ENCODE results near the gene APIP. TPM values are rescaled to one million over a fixed set of nuclear protein-coding genes. Genes with fewer than 3 reads are reported as not detected.
"Not testable (repeated sequence)": the region's sequence is repeated elsewhere in the genome, so short reads cannot be mapped to it uniquely, and the experiment has no call there.

The APIP gene
- total RNA-seq, 1 donor from 2014 or later: 14.0 TPM

DNA sequence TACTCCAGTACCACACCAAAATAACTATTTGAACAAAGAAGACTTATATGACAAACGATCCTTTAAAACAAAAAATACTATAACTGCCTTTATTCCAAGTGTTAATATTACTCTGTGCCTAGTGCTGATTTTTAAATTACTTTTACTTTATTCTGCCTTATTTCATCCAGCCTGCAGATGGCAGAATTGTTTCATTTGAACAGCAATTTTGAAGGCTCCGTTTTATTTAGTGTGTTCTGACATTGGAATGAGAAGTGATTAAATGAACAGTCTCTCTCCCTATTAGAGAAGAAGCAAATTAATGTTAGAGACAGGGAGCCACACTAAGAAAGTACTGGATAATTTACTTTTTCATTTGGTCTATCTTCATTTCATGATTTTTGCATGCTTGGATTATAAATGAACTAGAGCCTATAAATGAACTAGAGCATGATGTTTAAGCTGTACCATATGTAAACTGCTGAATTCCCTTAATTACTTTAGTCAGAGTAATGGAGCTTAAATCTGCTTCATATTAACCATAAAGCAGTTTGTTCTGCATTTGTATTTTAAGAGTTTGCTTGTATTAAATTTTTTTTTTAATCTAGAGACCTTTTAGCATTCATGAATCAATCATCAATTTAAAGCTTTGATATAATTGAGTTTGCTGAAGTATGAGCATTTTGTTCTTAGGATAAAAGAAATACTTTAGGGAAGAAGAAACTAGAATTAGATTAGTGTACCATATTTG is 10.1 kb upstream of the APIP start:
- no peak for DNase-seq (ENCODE audit: extremely low read depth, low read depth, low spot score)

DNA sequence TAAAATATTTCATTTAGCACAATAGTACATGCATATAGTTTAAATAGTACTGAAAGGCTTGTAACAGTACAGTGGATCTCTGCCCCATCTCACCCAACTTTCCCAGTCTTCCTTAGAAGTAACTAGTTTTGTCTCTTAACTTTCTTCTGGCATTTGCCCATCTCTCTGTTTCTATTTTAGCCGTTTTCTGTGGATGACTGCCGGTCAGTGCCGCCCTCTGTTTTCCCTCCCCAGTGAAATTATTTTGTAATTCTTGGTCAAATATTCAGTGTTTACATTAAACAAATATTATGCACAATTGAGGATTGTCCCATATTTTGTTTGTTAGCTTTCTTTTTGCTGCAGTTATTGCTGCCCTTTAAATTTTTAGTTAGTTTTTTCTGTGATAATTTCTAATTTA is 8.5 kb upstream of the APIP start:
- no peak for DNase-seq (ENCODE audit: extremely low read depth, low read depth, low spot score)

GRCh38 chr11:34921156-34921555 is 5.0 kb upstream of the APIP start:
- no peak for DNase-seq (ENCODE audit: extremely low read depth, low read depth, low spot score)

DNA sequence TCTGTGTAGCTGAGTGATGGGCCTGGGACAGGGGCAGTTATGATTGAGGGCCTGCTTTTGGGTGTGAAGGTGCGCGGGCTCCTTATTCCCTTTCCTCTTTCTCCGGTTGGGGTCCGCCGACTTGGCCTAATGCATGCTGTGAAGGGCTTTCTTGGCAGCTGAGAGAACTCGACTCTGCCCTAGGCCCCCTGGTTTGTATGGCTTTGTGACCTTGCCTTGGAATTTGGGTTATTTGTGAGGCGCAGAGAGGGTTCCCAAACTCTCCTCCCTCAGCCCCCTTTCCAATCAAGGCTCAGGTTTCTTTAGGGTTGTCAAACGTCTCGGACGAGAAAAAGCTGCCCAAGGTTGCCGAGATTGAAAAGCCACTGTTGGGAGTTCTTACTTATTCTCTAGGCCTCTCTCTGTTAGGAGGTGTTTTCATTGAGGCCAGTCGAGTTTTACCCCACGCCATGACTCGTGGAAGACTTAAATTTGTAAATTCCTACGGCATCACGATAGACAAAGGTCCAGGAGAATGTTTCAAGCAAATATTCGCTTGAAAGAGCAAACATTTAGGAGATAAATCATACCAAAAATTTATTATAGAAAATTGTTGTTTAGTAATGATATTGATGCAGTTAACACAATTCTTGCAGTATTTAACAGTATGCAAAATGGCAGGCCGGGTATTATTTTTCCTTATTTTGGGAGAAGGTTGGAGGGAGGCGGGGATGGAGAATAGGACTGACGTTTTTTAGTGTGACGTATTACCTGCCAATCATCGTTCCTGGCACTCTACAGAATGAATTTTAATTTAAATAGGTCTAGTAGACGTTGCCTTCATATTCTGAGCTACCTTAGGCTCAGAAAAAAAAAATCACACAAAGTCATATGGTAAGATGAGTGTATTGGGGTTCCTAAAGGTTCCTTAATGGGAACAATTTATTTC is 928 bp upstream of the APIP start:
- no peak for DNase-seq (ENCODE audit: extremely low read depth, low read depth, low spot score)

DNA sequence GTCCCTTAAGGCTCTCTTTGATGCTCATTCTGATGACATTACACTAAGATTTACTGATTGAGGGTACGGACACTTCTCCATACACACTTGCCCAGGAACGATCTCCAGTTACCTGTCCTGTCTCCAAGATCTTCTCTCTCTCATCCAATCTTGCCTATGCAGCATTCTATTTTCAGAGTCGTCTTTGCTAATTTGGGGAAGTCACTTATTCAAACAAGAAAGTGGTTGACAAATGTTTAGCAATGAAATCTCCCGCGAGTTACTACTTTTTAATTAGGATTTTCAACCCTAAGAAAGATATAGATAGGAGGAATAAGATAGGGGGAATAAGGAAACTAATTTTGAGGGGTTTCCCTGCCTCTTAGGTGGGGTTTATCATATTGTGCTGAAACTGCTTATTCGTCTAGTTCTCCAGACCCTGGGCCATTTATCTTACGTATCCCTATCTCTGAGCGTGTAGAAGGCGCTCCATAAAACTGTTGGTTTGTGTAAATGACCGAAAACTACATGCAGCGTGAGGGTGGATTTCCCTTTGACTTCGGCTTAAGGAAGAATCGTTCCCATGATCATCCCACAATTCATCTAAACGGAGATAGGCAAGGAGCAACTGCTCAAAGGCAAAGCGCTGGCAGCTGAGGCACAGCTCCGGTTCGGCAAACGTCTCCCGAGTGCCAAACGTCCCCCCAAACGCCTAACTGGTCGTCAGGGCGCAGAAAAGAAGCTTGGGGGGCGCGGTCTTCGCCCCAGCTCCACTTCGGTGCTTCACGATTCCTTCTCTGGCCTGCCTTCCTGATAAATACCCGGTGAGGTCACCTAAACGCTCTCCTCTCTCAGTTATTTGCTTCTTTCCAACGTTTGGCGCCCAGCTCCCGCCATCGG is 804 bp downstream of the APIP start:
- no peak for DNase-seq (ENCODE audit: extremely low read depth, low read depth, low spot score)

GRCh38 chr11:34913556-34913955 is 2.6 kb downstream of the APIP start:
- not testable (repeated sequence) for DNase-seq (ENCODE audit: extremely low read depth, low read depth, low spot score)

DNA sequence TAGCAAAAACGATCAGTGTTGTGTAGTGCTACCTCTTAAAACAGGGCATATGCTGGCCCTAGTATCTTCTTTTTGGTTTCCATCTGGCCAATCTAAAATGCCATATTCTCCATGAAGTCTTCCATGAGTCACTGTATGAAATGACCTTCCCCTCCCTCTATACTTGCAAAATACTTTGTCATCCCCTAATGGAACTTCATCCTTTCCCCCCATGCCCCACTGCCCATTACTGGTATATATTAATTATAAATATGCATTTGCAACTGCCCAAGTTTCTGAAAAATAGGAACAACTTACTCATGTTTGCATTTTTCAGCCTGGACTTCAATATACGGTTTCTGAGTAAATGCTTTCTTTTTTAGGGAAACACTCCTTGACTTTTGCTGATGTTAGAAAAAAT is 4.5 kb downstream of the APIP start:
- DNase-seq (ENCODE audit: extremely low read depth, low read depth, low spot score): no peak

DNA sequence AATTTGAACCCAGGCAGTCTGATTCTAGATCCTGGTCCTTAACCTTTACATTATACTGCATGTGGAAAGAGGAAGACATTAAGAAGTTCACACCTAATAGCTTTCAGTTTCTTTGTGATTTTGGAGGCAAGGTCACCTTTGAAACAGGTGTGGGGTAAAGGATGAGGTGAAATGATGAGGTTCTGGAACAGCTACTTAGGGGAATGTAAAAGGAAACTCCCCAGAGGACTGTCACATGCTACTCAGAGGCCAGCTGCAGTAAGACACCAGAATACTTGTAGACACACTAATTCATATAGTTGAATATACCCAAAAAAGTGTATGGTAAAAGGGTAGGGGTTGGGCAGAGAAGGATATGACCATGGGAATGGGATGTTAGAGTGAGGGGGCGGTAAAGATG is 5.4 kb downstream of the APIP start:
- DNase-seq (ENCODE audit: extremely low read depth, low read depth, low spot score): no peak

DNA sequence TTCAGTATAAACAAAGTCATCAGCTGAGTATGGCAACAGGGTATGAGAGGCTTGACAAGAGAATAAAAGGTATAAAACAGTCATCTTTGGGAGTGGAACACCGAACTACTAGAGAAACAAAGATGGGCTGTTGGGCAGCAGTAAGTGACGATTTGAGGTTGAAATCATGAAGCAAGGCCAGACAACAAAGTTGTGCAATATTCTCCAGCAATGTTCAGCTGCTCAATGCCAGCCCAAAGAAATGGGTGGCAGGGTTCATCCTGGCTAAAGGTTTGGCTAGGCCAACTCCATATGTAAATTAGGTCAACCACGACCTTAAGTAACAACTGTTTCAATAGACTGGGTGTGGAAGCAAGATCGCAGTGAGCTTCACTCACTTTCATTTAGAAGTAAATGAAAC is 6.2 kb downstream of the APIP start:
- DNase-seq (ENCODE audit: extremely low read depth, low read depth, low spot score): no peak

- DNase-seq (ENCODE audit: extremely low read depth, low read depth, low spot score): no peak
These were observed 6.8 kb downstream of the APIP start for GRCh38 chr11:34909415-34909814.

DNA sequence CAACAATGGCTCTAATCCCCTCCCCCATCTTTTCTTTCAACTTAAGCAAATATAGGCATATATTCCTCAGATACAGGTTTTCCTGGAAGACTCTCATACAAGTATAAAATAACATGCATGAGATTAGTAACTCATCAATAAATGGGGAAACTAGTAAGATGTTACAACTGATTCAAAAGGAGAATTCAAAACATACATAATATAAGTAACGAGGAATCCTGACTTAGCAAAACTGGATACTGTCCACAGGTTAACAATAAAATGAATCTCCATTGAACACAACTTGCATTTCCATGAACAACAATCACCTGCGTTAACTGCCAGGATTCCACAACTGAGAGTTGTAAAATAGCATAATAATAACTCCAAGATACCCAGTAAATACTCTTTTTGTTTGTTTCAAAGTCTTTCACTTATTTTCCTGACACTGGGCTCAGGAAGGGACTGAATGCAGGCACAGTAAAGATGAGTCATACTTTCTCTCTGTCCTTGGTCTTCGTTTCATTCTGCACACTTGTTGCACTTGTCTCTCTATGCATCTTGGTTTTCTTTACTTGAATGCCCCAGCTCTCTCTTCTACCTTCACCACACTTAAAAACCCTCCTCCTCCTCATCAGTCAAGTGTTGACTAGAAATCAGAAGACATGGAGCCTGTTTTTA is 8.1 kb downstream of the APIP start:
- no peak for DNase-seq (ENCODE audit: extremely low read depth, low read depth, low spot score)

DNA sequence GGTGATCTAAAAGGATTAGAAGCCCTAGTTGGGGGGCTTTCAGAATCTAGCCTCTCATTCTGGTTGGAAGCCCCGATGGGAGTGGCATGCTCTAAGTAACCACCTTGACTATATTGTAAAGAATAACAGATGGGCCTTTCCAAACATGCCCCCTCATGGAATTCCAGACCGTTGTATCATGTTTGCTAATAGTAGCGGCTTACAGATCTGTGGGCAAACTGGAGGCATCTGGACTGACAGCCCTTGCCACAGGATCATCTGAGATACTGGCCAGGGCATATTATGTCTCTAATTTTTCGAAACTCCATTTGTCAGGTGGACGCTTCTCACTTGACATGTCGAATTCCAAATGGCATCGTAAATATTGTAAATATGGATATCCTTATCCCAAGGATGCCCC is 10.5 kb downstream of the APIP start:
- no peak for DNase-seq (ENCODE audit: extremely low read depth, low read depth, low spot score)

DNA sequence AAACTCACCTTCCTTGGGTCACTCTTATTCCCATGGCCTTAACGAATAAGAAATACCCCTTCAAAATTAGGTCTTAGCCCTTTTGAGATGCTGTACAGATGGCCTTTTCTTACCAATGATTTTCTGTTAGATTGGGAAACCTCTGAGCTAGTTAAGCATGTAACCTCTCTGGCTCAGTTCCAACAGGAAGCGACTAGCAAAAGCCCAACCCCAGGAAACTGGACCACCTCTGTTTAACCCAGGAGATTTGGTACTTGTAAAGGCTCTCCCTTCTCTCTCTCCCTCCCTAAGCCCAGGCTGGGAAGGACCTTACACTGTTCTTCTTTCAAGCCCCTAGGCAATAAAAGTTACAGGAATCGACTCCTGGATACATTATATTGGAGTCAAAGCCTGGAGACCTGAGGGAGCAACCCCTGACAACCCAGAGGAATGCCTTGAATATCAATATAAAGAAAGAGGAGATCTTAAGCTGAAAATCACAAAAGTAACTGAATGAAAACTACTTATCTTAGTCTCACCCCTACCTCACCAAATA is 11.7 kb downstream of the APIP start:
- no peak for DNase-seq (ENCODE audit: extremely low read depth, low read depth, low spot score)

DNA sequence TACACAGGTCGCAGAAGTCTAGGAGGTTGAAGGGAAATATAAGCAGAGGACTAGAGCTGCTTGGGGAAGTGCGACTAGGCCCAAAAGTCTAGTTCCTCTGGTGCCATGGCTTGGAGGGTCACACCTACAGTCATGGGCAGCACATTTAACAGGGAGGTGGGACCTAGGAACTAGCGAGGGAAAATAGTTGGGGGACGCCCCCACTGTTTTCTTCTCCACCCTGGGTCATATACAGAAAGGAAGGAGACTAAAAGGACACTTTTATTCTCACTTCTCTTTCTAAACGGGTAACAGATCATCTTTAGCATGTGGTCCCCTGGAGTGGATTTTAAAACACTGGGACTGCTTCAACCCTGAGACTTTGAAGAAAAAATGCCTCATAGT is 16.6 kb downstream of the APIP start:
- DNase-seq (ENCODE audit: extremely low read depth, low read depth, low spot score): no peak

- DNase-seq (ENCODE audit: extremely low read depth, low read depth, low spot score): no peak
These were observed 17.7 kb downstream of the APIP start for GRCh38 chr11:34898474-34898873.

DNA sequence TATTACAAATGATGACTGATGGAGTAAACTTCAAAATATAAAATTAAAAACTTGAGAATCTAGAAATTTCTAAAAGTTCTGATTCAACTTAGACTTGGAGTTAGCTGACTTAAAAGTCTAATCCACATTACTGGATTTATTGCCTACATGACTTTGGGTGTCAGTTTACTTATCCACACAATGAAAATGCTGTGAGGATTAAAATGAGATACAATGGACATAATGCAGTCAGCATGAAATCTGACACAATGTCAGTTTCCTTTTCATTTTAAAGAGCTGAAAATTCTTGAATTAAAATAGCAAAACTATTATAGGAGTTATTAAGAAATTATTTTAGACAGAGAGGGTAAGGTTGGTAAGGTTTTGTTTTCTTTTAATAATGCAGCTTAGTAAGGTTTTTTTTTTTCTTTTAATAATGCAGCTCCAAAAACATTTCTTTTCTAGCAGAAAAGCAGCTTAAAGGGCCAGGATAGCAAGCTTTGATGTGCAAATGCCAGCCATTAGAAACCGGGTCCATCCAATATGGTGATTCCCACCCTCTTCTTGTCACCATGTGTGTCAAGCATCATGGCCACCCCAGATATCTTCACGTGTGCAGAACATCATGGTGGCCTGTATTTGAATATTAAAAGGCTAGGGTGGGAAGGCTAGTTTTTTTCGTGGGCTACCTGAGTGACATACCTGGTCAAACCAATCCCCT is 18.9 kb downstream of the APIP start:
- no peak for DNase-seq (ENCODE audit: extremely low read depth, low read depth, low spot score)

- not testable (repeated sequence) for DNase-seq (ENCODE audit: extremely low read depth, low read depth, low spot score)
These were observed 20.0 kb downstream of the APIP start for GRCh38 chr11:34896191-34896590.

- DNase-seq (ENCODE audit: extremely low read depth, low read depth, low spot score): no peak
These were observed 22.8 kb downstream of the APIP start for GRCh38 chr11:34893416-34893815.

DNA sequence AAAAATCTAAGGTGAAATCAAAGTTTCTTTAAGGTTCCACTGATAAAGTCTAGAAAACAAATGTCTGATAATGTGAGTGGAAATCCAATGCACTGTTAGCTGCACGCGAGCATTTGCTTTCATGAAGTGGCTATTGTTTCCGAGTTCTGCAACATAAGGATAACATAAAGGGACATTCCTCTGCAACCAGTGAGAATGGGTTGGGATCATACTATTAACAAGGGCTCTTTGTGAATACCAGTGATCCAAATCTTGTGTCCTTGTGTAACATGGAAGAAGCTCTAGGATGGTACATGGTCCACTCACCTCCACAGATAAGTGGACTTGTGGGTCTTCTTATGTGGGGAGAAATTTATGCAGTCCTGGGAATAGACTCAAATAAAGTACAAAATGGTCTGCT is 24.6 kb downstream of the APIP start:
- no peak for DNase-seq (ENCODE audit: extremely low read depth, low read depth, low spot score)

- peak; percentile 34 for DNase-seq (ENCODE audit: extremely low read depth, low read depth, low spot score)
These were observed 25.4 kb downstream of the APIP start for GRCh38 chr11:34890812-34891211.

Data from glomerular endothelial cell (primary cell).